GM21515 (cell line): ENCODE data around the gene ALK.
"Not testable (repeated sequence)": the region's sequence is repeated elsewhere in the genome, so short reads cannot be mapped to it uniquely, and the experiment has no call there.

Experiments used
- ATAC-seq: cut with Tn5 transposase; IDR thresholded peaks from one replicate; pipeline ENCODE4 v1.9.1; 2021; ENCODE audit not compliant: unreplicated experiment

The ALK gene

DNA sequence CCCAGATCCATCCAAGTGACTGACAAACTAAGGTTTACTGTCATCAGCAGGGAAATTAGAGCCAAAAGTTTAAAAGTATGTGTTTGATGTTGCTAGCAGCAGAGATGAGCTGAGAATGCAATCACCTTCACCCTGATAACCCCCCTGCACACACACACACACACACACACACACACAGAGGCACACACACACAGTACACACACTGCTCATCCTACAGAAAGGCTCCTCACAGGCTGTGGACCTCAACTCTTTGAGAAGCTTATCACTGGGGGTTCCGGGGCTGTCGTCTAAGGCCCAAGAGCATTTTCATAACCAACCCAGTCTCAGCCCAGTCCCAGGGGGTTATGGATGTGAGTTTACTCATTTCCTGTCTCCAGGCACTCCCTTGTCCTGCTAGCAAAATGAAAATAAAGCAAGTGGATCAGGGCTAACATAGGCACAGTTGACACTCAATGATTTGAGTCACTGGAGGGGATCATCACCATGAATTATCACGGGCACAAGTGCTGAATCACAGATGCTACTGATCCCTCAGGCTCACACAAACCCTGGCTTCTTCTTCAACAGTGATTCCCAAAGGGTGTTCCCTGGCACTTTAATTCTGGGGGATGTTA, 76.6 kb downstream of the ALK start:
- ATAC-seq: no peak

DNA sequence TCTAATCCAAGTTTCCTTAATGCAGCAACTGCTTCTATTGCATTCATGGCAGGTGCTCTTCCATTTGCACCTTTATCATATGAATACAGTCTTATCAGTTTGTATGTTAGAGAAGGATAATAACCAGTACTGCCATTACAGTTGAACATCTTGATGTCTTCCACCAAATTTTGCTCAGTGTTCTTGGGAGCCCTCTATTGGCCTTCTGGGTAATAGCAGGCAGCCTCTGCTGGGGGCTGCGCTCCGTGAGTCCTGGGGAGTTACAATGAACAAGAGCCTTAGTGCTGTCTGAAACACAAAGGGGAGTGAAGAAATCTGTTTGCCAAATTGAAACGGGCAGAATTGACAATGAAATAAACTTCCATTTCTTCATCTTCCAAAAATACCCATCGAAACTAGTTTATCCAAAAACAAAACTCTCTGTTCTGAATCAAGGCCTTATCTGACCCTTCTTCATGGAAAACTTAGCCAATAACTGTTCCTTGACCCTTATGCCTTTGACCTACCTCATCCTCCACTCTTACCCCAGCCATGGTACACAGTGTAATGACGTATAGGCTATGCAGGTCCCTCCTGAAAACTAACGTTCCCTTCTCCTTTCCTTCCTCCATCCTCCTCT, 79.9 kb downstream of the ALK start:
- ATAC-seq: no peak

DNA sequence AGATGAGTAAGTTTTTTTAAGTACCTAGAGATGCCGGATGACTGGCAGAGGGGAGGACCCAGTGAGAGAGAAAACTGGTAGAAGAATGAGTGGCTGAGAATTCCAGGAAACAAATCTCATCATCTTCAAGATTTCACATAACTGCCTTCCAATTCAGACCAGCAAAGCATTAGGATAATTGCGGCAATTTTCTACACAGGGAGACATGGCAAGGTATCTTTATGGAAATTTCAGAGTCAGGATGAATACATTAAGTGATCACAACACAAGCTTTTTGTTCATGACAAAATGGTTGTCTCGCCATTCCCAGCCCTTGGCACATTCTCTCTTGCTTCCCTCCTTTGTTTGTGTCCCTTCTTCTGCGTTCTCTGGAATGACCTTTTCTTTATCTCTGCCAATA, 82.1 kb downstream of the ALK start:
- ATAC-seq: no peak

DNA sequence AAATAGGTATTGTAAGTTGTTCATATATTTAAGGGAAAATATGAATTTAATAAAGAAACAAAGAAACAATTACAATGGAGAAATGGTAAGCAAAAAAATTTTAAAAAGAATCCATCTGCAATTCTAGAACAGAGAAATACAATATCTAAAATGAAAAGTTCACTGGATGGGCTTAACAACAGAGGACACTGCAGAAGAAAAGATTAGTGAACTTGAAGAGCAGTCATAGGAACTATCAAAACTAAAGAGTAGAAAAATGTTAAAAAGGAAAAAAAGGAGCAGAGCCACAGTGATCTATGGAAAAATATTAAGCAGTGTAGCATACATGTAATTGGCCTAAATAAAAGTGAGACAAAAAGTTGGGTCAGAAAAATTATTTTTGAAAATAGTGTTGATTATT, 83.5 kb downstream of the ALK start:
- no peak for ATAC-seq

DNA sequence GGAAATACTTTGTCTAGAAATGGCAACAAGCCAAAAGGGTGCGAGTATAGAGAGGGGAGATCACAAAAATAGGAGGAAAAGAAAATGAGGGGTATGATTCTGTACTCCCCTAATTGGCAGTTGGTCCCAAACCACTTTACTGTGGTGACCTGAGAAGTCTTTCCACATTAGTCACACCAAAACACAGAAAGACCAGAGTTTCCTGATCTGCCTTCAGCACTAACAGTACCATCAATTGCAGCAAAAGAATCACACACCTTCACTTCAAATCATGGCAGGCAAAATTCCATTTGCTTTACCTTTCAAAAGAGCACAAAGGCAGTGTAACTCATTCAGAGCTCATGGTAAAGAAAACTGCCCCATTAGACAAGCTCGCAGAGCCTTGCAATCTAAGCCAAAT, 86.8 kb downstream of the ALK start:
- ATAC-seq: no peak

DNA sequence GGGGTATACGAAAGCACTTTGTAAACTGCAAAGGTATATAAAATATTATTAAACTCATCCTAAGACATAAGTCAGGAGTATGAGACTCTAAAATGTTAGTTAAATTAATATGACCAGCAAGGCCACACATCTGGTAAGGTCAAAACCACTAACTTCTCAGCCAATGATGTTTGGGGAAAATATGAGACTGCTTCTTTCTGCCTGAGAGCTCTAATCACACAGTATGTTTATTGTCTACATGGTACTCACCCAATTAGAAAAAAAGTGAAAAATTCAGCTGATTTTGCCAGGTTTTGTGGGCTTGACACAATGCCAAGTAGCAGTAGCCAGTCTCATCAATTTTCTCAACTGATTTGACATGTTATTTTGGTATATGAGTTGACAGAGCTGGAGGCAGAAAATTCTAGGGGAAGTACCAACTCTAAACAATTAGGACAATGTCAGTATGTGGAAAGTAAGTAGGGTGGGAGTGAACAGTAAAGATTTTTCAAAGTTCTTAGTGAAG, 87.3 kb downstream of the ALK start:
- ATAC-seq: no peak

DNA sequence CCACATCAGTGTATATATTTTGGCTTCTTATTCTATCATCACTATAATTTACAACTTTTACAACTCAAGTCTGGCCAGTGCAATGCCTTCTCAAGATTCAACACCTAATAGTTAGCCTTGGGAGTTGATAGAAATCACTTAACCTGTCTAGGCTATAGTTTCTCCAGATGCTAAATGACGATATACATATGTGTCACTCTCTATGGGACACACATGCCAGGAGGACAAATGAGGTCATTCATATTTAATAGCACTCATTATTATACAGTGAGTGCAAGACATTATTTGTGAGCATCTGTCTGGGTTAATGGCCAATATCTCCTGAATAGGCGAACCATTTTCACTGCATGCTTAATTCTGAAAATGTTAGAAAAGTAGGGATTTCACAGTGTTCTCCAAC, 89.8 kb downstream of the ALK start:
- no peak for ATAC-seq

DNA sequence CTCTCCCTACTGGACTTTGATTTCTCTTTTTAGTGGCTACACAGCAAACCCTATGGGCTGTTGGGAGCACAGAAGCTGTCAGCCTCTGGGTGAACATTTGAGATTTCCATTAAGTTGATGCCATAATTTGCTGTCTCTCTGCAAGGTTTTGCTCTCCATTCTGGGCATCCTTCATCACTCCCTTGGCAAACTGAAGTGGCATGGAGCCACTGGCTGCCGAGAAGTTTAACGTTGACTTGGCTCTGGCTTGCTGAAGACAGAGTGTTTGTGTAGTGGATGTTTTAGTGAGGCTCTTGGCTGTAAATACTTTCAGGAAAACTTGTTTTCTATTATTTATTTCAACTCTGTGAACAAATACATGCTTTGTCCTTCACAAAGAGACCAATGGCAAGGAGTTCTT, 91.5 kb downstream of the ALK start:
- no peak for ATAC-seq

DNA sequence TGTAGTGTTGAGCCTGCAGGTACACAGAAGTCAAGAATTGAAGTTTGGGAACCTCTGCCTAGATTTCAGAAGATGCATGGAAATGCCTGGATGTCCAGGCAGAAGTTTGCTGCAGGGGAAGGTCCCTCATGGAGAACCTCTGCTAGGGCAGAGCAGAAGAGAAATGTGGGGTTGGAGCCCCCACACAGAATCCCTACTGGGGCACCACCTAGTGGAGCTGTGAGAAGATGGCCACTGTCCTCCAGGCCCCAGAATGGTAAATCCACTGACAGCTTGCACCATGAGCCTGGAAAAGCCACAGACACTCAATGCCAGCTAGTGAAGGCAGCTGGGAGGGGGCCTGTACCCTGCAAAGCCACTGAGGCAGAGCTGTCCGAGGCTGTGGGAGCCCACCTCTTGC, 97.2 kb downstream of the ALK start:
- ATAC-seq: not testable (repeated sequence)

DNA sequence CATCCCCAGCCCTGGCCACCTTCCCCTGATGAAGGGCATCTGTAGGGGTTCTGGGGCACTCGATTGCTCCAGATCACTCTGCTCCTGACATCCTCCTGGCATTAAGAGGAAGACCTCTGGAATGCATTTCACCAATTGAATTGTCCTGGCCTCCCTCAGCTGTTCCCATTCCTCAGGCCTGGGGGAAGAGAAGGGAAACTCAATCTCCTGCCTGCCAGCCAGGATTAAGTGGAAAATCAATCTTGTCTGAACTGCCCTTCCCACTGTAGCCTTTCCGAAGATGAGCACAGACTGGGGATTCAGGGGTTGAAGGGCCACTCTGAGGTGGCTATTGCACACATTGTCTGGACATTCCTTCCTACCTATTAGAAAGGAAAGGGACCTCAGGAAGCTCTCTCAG, 99.8 kb downstream of the ALK start:
- no peak for ATAC-seq

DNA sequence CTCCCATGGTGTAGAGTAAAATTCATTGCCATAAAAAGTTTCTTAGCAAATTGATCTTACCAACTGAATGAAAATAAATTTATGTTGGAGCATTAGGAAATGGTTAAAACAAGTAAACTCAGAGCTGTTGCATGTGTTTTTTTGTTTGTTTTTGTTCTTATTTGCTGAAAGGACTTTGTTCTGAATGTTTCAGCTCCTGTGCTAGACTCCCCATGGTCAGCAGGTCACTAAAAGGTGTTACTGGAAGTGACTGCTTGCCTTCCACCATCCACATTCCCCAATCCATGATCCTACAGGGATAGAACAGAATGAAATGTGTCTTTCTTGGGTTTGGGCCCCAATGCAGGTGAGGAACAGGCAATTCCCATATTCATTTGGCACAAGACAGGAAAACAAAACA, 101.8 kb downstream of the ALK start:
- ATAC-seq: no peak

DNA sequence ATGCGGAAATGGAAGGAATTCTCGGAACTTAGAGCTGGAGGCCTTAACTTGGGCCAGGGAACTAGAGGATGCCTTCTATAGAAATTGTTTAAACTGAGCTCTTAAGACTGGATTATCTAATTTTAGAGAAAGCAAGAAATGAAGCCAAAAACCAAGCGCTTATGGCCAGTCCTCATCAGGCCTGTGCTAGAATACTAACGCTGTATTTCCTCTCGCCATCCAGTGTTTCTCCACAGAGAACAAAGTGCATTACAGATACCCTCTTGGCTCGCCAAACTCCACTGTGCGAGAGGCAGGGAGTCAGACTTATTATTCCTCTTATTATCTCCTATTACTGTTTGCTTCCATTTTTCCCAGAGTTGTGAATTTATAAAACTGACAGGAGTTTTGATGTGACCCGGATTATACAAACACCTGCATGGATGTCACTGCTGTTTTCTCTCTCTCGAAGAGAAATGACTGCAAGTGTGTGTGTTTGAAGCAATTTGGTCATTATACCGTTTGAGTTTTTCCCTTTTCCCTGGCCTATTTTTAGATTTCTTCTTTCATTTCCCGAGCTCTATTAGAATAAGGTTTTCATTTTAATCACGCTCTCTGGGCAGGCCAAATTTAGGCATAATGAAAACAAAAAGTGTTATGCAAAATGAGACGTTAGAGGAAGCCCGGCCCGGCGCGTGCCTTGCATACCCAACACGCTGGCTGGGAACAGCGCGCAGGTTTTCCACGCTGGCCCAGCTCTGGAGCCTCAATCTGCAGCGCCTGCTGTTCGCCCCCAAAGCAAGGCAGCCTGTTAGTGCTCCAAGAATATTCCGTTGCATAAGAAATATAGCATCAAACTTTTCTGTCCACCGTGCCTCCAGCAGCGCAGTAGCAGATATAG, 103.3 kb downstream of the ALK start:
- no peak for ATAC-seq

DNA sequence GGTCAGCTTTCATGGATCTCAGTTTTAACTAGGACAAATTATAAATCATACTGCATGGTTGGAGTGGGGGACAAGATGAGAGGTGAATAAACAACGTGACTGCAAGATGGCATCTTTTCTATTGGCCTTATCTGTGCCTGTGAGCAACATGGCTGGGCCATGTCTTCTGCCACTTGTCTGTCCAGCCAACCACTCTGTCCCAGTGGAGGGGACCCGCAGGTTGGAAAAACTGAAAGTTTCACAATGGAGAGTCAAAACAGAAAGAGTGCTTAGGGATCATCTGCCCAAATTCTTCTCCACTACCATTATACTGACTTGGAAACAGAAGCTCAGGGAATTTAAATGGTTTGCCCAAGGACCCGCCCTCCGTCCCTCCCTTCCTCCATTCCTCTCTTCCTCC, 104.1 kb downstream of the ALK start:
- ATAC-seq: no peak

DNA sequence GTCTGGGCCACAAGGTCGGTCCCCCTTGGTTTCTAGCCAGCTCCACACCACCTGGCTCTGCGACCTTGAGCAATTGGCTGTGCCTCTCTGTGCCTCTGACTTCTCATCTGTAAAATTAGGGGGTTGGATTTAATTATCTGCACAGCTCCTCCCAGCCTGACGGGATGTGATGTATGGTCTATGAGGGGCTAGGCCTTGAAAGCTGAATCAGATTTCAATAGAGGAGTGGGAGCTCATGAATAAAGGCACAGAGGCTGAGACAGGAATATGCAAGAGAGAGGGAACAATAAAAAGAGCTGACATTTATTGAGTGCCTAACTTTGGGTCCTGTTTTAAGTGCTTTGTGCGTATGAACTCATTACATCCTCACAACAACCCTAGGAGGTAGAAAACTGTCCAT, 104.7 kb downstream of the ALK start:
- ATAC-seq: no peak

DNA sequence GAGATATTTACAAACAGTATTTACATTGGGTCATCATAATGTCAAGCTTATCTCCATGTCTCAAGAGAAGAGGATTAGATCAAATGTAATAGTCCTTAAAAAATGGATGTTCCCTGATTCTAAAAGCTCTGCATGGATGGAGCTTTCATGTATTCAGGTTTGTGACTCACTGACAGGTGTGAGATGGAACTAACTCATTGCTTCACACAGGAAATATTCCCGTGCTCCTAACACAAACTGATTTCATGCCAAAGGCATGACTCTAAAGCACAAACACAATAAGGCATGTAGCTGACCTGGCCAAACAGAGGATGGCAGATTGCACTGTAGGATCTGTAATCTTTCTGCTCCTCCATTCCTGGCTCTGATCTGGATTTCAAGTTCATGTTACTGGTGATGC, 110.0 kb downstream of the ALK start:
- no peak for ATAC-seq

DNA sequence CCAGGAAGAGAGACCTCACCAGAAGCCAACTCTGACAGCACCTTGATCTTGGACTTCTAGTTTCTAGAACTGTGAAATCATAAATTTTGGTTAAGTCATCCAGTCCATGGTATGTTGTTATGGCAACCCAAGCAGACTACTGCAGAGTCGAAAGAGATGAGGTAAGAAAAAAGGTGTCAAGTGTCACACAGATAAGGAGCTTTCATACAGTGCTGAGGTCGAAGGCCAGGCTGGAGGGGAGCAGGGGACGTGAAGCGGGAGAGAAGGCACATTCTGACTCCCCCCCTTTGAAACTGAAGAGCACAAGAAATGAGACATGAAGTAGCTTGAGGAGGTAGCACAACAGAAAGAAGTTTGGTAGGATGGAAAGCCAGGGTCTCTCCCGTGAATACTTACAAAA, 110.4 kb downstream of the ALK start:
- no peak for ATAC-seq

DNA sequence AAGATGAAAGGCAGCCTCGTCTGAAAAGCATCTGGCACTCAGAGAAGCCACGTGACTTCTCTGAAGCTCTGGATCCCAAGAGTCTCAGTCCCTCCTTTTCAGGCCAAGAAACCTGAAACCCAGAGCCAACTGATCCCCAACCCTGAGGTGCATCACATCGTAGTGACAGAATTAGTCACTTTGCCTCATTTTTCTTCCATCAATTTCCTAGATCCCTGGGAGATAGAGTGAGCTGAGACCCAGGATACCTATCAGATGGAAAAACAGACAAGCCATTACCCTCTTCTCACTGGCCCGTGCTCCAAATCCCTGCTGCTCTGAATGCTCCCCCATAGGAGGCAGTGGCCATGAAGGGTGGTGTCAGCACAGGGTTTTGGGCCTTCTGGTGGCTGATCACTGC, 113.1 kb downstream of the ALK start:
- ATAC-seq: no peak

DNA sequence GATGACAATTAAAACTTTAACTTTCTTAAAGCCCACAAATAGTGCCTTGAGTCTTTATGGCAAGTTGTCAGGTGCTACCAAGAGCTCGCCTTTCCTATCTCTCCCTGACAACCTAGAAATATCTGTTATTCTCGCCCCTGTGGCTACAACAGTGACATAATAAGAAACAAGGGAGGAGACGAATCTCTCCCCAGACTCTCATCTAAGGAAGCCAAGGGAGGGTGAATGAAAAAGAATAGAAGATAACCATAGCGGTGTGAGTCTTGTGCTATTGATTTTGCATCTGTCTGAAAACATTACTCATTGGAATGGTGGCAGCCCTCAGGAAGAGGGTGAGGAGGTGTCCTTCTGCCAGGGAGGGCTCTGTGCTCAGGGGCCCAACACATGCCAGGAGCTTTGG, 114.3 kb downstream of the ALK start:
- ATAC-seq: no peak

DNA sequence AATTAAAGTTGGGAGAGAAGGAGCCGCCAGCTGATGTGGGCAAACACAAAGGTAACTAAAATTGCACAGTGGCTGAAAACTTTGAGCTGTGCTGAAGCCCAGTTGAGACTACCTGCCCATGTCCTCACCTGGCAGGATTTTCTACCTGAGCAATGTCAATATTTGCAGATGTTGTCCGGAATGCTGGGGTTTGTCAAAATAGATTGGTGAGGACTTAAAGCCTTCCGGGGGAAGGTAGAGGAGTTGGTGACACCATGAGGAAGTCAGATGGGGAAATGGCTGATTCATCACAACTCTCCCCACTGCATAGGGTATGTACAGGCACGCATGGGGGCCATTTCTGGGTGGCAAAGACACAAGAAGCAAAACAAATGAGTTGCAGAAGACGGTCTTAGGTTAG, 114.9 kb downstream of the ALK start:
- ATAC-seq: no peak

DNA sequence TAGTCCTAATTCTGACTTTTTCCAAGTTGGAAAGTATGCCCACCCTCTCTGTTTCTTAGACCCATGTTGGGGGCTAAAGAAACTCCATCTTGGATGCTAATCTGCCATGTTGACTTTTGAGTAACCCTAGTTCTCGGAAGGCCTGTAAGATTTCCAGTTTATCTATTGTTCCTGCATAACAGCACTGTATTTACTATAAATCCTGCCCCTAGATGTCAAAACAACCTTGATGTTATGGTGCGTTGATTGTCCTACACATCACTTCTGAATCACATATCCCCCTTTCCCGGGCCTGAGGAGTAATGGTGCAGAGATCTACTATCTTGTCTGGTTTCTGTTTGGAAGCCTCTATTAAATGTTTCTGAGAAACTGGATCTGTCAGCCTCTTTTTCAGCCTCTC, 116.7 kb downstream of the ALK start:
- no peak for ATAC-seq

DNA sequence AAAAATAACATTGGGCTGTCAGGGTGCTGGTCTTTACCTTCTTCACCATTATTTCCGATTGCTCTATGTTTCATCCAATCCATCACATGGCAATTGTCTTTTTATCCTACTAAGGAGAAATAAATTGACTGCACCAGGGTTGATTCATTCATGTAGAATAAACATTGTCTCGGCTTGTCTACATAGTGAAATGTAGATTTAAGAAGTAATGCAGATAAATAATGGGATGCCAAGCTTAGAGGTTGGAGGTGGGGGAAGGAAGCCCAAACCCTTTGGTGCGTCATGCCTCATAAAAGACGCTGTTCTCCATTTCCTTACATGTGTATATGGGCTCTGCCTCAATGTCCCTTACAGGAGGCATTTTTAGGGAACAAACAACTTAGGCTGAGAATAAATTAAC, 117.8 kb downstream of the ALK start:
- no peak for ATAC-seq

DNA sequence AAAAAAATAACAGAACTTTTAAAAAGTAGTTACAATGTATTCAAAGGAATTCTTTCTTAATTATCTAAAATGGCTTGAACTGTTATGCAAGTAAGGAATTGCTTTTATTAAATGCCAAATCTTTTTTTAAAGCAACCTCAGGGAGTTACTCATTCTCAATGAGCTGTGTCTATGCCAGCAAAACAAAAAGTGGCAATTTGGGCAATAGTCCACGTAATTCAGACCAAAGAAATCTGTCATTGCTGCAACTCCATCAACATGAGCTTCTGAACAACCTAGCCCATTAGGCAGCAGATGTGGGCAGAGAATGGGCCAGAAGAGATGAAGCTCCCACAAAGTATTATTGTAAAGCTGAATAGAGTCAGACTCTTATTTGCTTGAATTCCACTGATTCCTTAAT, 118.4 kb downstream of the ALK start:
- ATAC-seq: no peak
